Measurements from ENCODE around the gene CCDC154. TPM values are rescaled to one million over a fixed set of nuclear protein-coding genes. Genes with fewer than 3 reads are reported as not detected.

The CCDC154 gene
- total and polyA plus RNA-seq, 9 of the 15 experiments (the other 6 are each of a cell fraction or from before 2014, with no cell fraction given) = 0.15 to 1.4 (median 0.20) TPM; not detected in 5

DNA sequence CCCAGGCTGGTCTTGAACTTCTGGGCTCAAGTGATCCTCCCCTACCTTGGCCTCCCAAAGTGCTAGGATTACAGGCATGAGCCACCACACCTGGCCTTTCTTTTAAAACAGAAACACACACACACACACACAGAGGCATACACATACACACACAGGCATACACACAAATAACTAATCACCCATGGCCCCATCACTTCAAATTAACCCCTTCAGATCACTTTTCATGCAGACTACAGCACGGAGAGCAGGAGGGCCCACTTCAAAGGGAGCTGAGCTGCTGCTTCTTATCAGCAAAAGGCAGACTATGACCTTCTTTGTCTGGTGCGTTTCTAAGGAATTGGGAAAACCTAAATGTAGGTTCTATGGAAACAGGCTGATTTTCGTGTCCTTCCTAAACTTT, 28.6 kb upstream of the CCDC154 start (continued):
- TF ChIP-seq, protein P1, sequence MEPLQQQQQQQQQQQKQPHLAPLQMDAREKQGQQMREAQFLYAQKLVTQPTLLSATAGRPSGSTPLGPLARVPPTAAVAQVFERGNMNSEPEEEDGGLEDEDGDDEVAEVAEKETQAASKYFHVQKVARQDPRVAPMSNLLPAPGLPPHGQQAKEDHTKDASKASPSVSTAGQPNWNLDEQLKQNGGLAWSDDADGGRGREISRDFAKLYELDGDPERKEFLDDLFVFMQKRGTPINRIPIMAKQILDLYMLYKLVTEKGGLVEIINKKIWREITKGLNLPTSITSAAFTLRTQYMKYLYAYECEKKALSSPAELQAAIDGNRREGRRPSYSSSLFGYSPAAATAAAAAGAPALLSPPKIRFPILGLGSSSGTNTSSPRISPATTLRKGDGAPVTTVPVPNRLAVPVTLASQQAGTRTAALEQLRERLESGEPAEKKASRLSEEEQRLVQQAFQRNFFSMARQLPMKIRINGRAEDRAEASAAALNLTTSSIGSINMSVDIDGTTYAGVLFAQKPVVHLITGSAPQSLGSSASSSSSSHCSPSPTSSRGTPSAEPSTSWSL (CRISPR knock-in tag; IDR thresholded peaks at IDR 0.05; ENCODE audit: borderline replicate concordance) = no peak
- TF ChIP-seq ZNF79 (CRISPR knock-in tag; IDR thresholded peaks at IDR 0.05; ENCODE audit: low read depth) = no peak
- TF ChIP-seq KLF13 (tag; IDR thresholded peaks at IDR 0.05; ENCODE audit: borderline replicate concordance, low read depth) = no peak
- TF ChIP-seq, protein P2, sequence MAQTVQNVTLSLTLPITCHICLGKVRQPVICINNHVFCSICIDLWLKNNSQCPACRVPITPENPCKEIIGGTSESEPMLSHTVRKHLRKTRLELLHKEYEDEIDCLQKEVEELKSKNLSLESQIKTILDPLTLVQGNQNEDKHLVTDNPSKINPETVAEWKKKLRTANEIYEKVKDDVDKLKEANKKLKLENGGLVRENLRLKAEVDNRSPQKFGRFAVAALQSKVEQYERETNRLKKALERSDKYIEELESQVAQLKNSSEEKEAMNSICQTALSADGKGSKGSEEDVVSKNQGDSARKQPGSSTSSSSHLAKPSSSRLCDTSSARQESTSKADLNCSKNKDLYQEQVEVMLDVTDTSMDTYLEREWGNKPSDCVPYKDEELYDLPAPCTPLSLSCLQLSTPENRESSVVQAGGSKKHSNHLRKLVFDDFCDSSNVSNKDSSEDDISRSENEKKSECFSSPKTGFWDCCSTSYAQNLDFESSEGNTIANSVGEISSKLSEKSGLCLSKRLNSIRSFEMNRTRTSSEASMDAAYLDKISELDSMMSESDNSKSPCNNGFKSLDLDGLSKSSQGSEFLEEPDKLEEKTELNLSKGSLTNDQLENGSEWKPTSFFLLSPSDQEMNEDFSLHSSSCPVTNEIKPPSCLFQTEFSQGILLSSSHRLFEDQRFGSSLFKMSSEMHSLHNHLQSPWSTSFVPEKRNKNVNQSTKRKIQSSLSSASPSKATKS (CRISPR knock-in tag; IDR thresholded peaks at IDR 0.05) = no peak
- TF ChIP-seq, protein P3, sequence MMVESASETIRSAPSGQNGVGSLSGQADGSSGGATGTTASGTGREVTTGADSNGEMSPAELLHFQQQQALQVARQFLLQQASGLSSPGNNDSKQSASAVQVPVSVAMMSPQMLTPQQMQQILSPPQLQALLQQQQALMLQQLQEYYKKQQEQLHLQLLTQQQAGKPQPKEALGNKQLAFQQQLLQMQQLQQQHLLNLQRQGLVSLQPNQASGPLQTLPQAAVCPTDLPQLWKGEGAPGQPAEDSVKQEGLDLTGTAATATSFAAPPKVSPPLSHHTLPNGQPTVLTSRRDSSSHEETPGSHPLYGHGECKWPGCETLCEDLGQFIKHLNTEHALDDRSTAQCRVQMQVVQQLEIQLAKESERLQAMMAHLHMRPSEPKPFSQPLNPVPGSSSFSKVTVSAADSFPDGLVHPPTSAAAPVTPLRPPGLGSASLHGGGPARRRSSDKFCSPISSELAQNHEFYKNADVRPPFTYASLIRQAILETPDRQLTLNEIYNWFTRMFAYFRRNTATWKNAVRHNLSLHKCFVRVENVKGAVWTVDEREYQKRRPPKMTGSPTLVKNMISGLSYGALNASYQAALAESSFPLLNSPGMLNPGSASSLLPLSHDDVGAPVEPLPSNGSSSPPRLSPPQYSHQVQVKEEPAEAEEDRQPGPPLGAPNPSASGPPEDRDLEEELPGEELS (CRISPR knock-in tag; IDR thresholded peaks at IDR 0.05; ENCODE audit: borderline replicate concordance) = no peak
- TF ChIP-seq, protein P4, sequence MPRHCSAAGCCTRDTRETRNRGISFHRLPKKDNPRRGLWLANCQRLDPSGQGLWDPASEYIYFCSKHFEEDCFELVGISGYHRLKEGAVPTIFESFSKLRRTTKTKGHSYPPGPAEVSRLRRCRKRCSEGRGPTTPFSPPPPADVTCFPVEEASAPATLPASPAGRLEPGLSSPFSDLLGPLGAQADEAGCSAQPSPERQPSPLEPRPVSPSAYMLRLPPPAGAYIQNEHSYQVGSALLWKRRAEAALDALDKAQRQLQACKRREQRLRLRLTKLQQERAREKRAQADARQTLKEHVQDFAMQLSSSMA (CRISPR knock-in tag; IDR thresholded peaks at IDR 0.05) = no peak
- TF ChIP-seq, protein P5, sequence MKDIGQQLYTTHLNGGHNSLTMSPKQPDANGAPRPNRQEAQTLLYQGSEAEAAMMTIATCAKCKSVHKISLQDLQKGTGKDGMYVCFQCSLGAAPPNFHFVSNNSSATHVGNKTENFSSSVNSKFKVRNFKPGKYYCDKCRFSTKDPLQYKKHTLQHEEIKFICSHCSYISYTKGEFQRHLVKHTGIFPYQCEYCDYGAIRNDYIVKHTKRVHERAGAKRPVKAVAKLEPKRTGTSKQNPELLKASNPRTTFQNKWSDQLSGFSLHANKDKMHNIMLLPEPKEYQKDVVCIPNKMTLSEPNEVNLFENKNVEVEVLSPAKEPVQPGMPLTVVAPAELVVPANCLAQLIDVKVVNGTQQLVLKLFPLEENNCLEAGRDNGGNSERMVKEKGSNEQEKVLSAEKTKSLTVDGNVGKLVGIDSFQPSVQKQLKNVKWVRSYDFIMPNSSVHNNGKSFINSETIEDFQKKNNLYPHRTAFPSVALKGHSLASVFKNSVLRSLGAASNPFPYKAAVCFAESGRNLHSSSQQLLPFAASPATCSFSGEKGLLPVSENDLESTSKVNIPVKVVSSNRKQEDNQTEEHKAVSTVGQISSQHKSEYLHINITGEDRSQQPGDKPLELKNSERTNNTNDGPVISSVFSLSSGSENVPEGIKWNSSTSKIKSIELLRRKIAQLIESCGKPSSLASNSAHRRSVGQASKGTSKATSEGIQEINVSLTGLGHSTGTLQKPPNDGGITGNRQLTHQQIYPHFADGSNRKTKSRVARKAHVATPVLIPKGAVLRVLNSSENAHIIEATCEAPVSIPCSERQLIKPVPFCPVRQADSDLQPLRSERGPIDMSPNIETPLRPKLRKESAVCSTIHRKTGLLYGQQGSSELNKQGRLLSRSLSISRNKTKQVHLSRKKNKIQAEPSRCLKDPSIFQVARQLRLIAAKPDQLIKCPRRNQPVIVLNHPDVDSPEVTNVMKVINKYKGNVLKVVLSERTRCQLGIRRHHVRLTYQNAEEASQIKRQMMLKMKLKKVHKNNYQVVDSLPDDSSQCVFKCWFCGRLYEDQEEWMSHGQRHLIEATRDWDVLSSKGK (CRISPR knock-in tag; IDR thresholded peaks at IDR 0.05) = no peak
- TF ChIP-seq, protein P6, sequence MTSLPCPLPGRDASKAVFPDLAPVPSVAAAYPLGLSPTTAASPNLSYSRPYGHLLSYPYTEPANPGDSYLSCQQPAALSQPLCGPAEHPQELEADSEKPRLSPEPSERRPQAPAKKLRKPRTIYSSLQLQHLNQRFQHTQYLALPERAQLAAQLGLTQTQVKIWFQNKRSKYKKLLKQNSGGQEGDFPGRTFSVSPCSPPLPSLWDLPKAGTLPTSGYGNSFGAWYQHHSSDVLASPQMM (CRISPR knock-in tag; IDR thresholded peaks at IDR 0.05) = no peak
- no peak for TF ChIP-seq ZNF24 (IDR thresholded peaks at IDR 0.05)
- no peak for TF ChIP-seq XRCC4 (IDR thresholded peaks at IDR 0.05; ENCODE audit: extremely low read depth, insufficient read depth, insufficient read length)
- TF ChIP-seq, protein P7, sequence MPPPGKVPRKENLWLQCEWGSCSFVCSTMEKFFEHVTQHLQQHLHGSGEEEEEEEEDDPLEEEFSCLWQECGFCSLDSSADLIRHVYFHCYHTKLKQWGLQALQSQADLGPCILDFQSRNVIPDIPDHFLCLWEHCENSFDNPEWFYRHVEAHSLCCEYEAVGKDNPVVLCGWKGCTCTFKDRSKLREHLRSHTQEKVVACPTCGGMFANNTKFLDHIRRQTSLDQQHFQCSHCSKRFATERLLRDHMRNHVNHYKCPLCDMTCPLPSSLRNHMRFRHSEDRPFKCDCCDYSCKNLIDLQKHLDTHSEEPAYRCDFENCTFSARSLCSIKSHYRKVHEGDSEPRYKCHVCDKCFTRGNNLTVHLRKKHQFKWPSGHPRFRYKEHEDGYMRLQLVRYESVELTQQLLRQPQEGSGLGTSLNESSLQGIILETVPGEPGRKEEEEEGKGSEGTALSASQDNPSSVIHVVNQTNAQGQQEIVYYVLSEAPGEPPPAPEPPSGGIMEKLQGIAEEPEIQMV (tag; conservative IDR thresholded peaks at IDR 0.05; ENCODE audit: low read depth) = no peak
- TF ChIP-seq EHMT2 (IDR thresholded peaks at IDR 0.05) = 0 out of 2 replicates have a peak, but pooled peaks have one; percentile 37
- TF ChIP-seq EWSR1 (IDR thresholded peaks at IDR 0.05; ENCODE audit: borderline replicate concordance, low read depth, partially characterized antibody) = no peak
